HG03558 (cell line): ENCODE data around the gene METTL25B.

ENCODE experiments used
- ATAC-seq: cut with Tn5 transposase; IDR thresholded peaks from one replicate; pipeline ENCODE4 v1.9.1; 2021; ENCODE audit warnings: moderate number of reproducible peaks; ENCODE audit not compliant: unreplicated experiment; ENCODE audit errors: extremely low read depth

Gene METTL25B

DNA sequence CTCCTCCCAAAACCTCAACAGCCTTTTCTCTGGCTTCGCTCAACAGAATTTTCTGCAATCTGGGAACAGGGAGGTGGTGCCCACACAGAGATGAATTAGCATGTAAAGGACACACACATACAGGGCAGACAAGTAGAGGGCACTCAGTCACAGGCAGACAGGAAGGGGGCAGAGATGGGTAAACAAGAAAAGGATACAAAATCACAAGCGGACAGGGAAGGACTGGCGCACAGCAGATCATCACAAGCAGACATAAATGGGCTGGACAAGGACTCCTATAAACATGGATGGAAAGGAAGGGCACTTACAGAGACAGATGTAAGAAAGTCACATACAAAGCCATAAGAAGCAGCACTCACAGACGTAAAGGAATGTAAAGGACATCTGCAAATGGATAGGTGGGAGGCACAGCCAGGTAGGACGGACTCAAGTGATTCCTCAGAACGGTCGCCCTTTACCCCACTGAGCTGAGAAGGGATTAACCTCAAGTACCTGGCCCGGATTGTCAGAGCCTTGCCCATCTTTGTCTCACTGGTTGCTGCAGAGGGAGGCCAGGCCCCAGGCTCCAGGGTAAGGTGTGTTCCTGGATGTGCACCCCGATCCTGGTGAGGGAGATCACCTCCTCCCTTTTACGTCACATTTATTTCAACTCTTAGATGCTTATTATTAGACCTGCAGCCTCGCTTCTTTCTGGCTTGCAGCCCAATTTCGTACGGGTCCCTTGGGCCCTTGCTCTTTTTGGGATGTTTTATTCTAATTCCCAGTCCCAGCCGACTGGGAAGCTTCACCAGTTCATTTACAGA, 38.2 kb downstream of the METTL25B start:
- ATAC-seq, result no peak

DNA sequence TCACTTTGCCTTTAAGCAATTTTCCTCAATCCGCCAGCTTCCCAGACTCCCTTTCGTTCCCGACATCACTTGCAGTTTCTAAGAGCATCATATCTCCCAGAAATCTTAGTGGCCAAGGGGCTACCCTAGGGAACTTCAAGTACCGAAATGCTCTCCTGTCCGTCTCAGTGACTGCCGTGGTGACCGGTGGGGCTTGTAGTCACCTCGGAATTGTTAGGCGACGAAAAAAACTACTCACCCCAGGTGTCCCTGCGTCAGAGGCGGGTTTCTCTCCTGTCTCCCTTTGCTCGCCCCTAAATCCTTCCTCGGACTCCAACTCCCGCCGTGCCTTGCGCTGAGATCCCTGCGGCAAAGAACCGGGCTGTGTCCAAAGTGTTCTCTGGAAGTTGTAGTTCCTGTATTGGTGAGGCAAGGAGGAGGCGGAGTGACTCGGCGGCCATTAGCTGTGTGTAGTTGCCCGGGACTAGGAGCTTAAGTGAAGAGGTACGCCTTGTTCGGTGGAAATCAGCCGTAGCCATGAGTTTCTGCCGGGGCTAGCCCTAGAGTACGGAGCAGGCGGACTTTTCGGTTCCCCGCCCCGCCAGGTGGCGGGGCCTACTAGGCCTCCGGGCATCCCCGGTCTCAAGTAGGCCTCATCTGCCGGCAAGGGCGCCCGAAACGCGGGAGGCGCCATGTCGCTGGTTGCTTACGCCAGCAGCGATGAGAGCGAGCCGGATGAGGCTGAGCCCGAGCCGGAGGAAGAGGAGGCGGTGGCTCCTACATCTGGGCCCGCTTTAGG, 39.0 kb downstream of the METTL25B start, which contains the start of gene PRCC:
Gene PRCC (plus strand): TSS at position 435 of the 778 bp plus-strand sequence. CDS start 237 bp downstream, at position 672.
- ATAC-seq, result peak; percentile 90

DNA sequence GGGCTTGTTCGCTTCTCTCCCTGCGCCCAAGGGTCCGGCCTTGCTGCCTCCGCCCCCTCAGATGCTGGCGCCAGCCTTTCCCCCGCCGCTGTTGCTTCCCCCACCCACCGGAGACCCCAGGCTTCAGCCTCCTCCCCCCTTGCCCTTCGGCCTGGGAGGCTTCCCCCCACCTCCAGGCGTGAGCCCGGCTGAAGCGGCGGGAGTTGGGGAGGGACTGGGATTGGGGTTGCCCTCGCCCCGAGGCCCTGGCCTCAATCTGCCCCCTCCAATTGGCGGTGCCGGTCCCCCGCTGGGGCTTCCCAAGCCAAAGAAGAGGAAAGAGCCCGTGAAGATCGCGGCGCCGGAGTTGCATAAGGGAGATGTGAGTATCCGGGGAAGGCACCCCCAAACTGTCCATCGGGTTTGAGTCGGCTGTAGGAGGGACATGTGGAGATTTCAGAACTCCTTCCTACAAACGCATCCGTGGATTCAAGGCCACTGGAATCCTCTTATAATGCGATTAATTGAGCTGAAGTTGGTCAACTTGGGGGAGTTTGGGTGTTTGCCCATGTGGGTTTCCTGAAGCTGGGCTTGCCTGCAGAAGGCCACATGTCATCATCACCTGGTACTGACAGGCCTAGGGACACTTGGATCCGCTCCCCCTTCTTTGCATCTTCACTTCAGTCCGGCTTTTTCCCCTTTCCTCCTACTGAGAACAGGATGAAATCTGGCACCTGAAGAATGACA, 39.8 kb downstream of the METTL25B start:
- ATAC-seq, result no peak

DNA sequence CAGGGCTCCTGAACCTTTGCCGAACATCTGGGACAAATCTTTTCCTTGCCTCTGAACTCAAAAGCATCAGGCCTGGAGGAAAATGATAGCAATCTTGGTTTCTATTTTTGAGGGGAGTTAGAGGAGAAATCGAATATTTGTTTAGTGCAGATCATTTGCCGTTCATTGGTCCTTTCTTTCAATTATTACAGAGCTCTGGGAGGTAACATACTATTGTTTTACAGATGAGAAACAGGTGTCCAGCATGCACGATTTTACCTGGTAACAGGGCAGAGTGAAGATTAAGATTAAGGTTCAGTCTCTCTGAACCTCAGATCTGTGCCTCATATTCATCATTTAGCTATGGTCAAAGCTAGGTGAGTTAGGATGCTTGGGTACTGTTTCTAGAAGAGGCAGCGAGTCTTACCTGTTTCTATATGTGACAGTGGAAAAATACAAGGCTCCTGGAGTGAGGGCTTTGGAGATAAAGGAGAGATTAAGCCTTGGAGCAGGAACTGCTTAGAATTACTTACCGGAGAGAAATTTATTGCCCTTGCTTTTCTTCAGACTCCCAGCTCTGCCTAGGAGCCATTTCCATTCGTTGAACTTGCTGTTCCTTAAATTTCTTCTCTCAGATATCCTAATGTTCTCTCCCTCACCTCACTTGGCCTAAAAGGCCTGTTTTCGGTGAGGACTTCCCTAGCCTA, 40.5 kb downstream of the METTL25B start:
- no peak for ATAC-seq

DNA sequence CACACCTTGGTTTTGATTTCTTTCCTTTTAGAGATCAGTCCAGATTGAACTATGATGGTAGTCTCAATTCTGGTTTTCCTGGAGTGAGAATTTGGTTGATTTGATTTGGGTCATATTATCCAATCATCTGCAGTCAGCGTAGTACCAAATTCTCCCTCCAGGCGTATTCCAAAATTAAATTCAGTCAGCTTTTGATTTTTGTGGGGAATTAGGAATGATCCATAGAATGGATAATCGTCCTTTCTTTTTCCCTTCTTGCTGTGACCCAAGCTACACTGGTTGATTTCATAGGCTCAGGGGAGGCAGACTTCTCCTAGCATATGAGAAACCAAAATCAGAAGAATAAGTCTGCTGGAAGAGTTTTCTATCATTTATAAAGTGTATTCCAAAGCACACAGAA, 44.0 kb downstream of the METTL25B start:
- no peak for ATAC-seq

DNA sequence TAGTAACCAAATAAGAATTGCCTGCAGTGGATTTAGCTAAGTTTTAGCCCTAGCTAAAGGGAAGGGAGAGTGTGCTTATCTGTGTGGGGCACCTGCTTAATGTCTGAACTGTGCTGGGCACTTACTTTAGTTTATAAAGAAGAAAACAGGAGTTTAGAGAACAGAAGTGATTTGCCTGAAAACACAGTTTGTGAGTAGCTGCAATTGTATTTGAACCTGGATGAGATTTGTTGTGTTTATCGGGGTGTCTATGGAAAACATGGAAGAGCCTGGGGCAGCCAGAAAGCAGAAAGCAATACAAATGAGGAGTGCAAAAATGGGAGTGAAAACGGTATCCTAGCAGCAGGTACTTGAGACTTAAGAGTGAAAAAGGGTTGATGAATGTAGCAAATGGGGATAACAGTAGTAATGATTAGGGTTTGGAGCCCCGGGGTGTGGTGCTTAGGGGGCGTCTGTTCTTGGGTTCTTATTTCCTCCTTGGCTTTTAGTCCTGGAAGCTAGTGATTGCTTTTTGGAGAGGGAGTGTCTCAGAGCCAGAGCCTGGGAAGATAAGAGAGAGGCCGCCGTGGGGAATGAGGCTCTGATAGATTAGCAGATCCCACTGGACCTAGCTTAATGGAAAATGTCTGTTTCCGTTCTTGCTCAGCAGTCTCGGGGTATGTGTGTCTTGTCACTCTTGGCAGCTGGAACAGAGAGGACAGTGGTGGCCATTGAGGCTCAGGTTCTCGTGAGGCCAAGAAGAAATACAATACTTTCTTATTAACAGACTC, 44.6 kb downstream of the METTL25B start:
- ATAC-seq, result no peak

DNA sequence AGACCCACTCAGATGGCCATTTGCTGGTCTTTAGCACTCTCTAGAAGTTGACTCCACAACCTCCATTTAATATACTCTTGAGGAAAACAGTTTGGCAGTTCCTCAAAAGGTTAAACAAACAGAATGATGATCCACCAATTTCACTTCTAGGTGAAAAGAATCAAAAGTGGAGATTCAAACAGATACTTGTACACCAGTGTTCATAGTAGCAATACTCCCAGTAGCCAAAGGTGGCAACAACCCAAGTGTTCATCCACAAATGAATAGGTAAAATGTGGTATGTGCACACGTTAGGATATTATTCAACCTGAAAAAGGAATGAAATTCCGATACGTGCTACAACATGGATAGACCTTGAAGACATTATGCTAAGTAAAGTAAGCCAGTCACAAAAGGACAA, 45.3 kb downstream of the METTL25B start:
- ATAC-seq, result no peak

DNA sequence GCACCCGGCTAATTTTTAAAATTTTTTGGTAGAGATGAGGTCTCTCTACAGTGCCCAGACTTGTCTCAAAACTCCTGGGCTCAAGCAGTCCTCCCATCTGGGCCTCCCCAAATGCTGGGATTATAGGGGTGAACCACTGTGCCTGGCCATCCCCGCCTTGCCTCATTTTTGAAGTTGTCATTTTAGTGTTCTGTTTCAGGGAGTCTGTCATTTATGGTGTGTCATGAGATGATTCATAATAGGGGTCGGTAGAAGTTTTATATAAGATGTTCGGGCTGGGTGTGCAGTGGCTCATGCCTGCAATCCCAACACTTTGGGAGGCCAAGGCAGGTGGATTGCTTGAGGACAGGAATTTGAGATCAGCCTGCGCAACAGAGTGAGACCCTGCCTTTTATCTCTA, 47.5 kb downstream of the METTL25B start:
- no peak for ATAC-seq

DNA sequence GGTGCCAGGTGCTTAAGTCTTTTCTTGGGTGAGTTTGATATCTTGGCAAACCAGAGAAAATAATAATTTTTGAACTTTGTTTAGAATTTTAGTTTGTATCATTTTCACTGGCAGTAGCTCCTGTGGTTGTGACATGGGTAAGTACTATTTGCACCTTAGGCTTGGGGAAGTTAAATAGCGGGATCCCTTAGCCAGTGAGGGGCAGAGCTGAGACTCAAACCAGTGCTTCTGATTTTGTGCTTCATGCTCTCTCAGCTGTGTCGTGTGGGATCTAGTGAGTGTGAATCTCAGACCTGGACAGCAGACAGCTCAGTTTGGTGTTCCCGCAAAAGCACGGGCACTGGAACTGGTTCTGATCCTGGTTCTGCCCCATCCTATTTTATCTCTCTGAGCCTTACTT, 48.7 kb downstream of the METTL25B start:
- ATAC-seq, result no peak

DNA sequence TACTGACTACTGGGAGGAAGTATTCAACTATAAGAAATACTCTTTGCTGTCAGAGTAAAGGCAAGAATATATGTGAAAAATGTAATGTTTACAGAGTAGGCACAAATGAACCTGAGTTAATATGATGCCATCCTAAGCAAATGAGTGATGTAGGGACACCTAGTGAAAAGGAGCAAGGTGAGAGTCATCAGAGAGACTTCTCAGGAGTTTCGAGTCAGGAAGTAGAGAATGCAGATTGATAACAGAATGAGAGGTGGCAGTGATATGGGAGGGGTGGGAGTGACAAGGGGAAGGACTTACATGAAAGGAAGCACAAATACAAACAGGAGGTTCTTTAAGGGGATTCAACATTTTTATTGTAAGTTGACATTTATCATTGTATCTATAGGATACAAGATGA, 49.3 kb downstream of the METTL25B start:
- no peak for ATAC-seq

DNA sequence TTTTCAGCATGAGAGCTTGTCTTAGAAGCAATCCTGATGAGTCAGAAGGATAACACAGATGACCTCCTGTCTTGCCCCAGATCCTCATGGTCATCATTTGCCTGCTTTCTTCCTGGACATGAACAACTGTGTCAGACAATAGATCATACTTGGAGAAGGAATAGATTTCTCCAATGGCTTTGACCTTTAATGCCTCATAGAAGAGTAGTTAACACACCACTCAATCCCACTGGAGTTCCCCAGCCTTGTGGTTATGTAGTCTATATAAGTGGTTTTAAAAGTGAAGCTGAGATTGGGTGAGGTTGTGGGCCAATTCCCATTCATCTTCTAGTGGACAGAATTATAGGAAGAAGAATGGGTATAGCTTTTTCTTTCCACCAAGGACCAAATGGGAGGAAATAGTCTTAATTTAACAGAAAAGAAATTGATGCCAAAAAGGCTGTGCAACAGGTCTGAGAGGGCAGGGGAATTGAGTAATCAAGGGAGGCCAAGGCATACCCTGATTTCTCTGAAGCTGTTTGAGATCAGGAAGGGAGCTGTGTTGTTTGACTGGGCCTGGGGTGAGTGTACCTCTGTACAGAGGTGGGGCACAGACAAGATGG, 53.4 kb downstream of the METTL25B start:
- no peak for ATAC-seq

DNA sequence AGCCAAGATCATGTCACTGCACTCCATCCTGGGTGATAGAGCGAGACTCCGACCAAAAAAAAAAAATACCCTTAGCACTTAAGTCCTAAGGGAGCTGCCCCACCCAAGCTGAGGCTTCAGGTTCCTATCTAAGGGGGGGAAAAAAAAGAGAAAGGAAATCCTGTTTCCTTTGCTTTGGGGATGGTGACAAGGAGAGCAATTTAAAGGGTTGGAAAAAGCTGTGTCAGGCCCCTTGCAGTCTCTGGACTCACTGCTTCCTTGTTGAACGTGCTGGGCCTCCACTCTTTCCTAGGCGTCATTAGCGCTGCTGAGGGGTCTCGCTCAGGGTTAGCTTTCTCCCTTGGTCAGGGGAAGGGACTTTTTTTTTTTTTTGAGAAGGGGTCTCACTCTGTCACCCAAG, 57.2 kb downstream of the METTL25B start:
- no peak for ATAC-seq
